Left ventricle myocardium superior (tissue), 1 donor: ENCODE measurements around the gene EIF5AL1. TPM values are rescaled to one million over a fixed set of nuclear protein-coding genes. Genes with fewer than 3 reads are reported as not detected.
A peak's percentile ranks its signal among the peaks of the same experiment; 100 is the strongest.
"Not testable (repeated sequence)": the region's sequence is repeated elsewhere in the genome, so short reads cannot be mapped to it uniquely, and the experiment has no call there.

Experiments used
- ATAC-seq: fragments of 200-7000 bp; cut with Tn5 transposase; one replicate; pipeline ENCODE4 v1.9.1; 2020; ENCODE audit warnings: mild to moderate bottlenecking, moderate library complexity
- DNase-seq: peaks from one replicate; pipeline ENCODE4 v3.0.0-alpha.2; 2020
- intact Hi-C: fragments of 100-400 bp; cut with micrococcal nuclease; formaldehyde crosslinking; loops from one replicate; pipeline ENCODE4 v1.11.0; 2022
- long read RNA-seq: library from polyadenylated mRNA; unstranded; transcript quantifications from one replicate; pipeline ENCODE4 v2.0.0, GENCODE V29; 2021
- total RNA-seq: library from RNA; stranded (reverse); fragmentation: NEBNext Ultra II Directional; extraction: Animal tissue kit (Norgen Biotek cat#: 25700); gene quantifications from one replicate; pipeline ENCODE4 v1.2.1, GENCODE V29; 2021
- donor health status: DM: no; HTN: yes; CAD: no; lungs with severe emphysema.

EIF5AL1 gene
- total RNA-seq = 0.12 TPM
- long read RNA-seq = 0 reads

- ATAC-seq, DNase-seq, intact Hi-C loops: not testable (repeated sequence)
Observed at GRCh38 chr10:79511891-79512583, at the start of gene EIF5AL1. Gene EIF5AL1 (plus strand): TSS chr10:79512533. CDS start chr10:79512650, 117 bp downstream.

- DNase-seq (peak; percentile 47), ATAC-seq (peak; percentile 50)
- intact Hi-C loops = no loop called here
Observed at GRCh38 chr10:79463578-79464496, 48.5 kb upstream of the EIF5AL1 start.

- intact Hi-C loops = no loop called here
- ATAC-seq (no peak), DNase-seq (no peak)
Observed at GRCh38 chr10:79465341-79465740, 47.0 kb upstream of the EIF5AL1 start.

- no peak for DNase-seq
- peak; percentile 53 for ATAC-seq
- intact Hi-C loops = no loop called here
Observed at GRCh38 chr10:79468015-79468560, 44.2 kb upstream of the EIF5AL1 start.

- peak; percentile 21 for ATAC-seq
- intact Hi-C loops = no loop called here
- DNase-seq = peak; percentile 44
Observed at GRCh38 chr10:79468841-79469585, 43.3 kb upstream of the EIF5AL1 start.

- ATAC-seq = no peak
Observed at GRCh38 chr10:79470096-79470495, 42.2 kb upstream of the EIF5AL1 start.

GRCh38 chr10:79471776-79472175 is 40.6 kb upstream of the EIF5AL1 start:
- DNase-seq = no peak
- no peak for ATAC-seq
- intact Hi-C loops = no loop called here

More at GRCh38 chr10:79470096-79470495, 42.2 kb upstream of the EIF5AL1 start:
- intact Hi-C loops = no loop called here
- DNase-seq = no peak

GRCh38 chr10:79472449-79472848 is 39.9 kb upstream of the EIF5AL1 start:
- intact Hi-C loops = no loop called here
- no peak for DNase-seq
- no peak for ATAC-seq

GRCh38 chr10:79472951-79473350 is 39.4 kb upstream of the EIF5AL1 start:
- DNase-seq (no peak), ATAC-seq (peak; percentile 13)
- intact Hi-C loops = no loop called here

GRCh38 chr10:79473496-79474095 is 38.7 kb upstream of the EIF5AL1 start:
- ATAC-seq (no peak), DNase-seq (no peak)
- intact Hi-C loops = no loop called here

- ATAC-seq (no peak), DNase-seq (no peak)
- intact Hi-C loops = no loop called here
Observed at GRCh38 chr10:79475119-79475653, 37.1 kb upstream of the EIF5AL1 start.

GRCh38 chr10:79475877-79476276 is 36.5 kb upstream of the EIF5AL1 start:
- DNase-seq (no peak), ATAC-seq (no peak)
- intact Hi-C loops = no loop called here

GRCh38 chr10:79476645-79477044 is 35.7 kb upstream of the EIF5AL1 start:
- intact Hi-C loops = no loop called here
- DNase-seq (no peak), ATAC-seq (no peak)

GRCh38 chr10:79477456-79477855 is 34.9 kb upstream of the EIF5AL1 start:
- intact Hi-C loops = no loop called here
- DNase-seq = no peak
- no peak for ATAC-seq

- intact Hi-C loops = no loop called here
- no peak for DNase-seq
- no peak for ATAC-seq
Observed at GRCh38 chr10:79479283-79479909, 32.9 kb upstream of the EIF5AL1 start.

GRCh38 chr10:79482304-79482703 is 30.0 kb upstream of the EIF5AL1 start:
- DNase-seq (no peak), ATAC-seq (no peak)
- intact Hi-C loops = no loop called here

- ATAC-seq (no peak), DNase-seq (no peak)
- intact Hi-C loops = no loop called here
Observed at GRCh38 chr10:79482741-79483140, 29.6 kb upstream of the EIF5AL1 start.

GRCh38 chr10:79483299-79483698 is 29.0 kb upstream of the EIF5AL1 start:
- intact Hi-C loops = no loop called here
- DNase-seq = no peak
- ATAC-seq = no peak
